Ishikawa (cell line): ENCODE measurements around the gene MAB21L4.

Experiments used
- CEBPB ChIP-seq: IDR thresholded peaks from 2 replicates; pipeline ENCODE4 v1.6.1; 2012
- CREB1 ChIP-seq: IDR thresholded peaks from 2 replicates; pipeline ENCODE4 v1.6.1; 2012; ENCODE audit warnings: low read depth
- EGR1 ChIP-seq: IDR thresholded peaks from 2 replicates; pipeline ENCODE4 v1.6.1; 2012
- EP300 ChIP-seq: IDR thresholded peaks from 2 replicates; pipeline ENCODE4 v1.6.1; 2012; ENCODE audit warnings: borderline replicate concordance
- FOXM1 ChIP-seq: IDR thresholded peaks from 2 replicates; pipeline ENCODE4 v1.6.1; 2012; ENCODE audit warnings: low read depth, borderline replicate concordance
- NFIC ChIP-seq: IDR thresholded peaks from 2 replicates; pipeline ENCODE4 v1.6.1; 2012
- RAD21 ChIP-seq: IDR thresholded peaks from 2 replicates; pipeline ENCODE4 v1.6.1; 2012; ENCODE audit warnings: low read depth
- TAF1 ChIP-seq: IDR thresholded peaks from 2 replicates; pipeline ENCODE4 v1.6.1; 2012; ENCODE audit warnings: low read depth, mild to moderate bottlenecking
- TCF12 ChIP-seq: IDR thresholded peaks from 2 replicates; pipeline ENCODE4 v1.6.1; 2012; ENCODE audit warnings: low read depth
- TEAD4 ChIP-seq: IDR thresholded peaks from 2 replicates; pipeline ENCODE4 v1.6.1; 2012
- YY1 ChIP-seq: IDR thresholded peaks from 2 replicates; pipeline ENCODE4 v1.6.1; 2012; ENCODE audit warnings: low read depth
- ZBTB7A ChIP-seq: IDR thresholded peaks from 2 replicates; pipeline ENCODE4 v1.6.1; 2012; ENCODE audit warnings: low read depth
- TF ChIP-seq, protein P1 (sequence below): IDR thresholded peaks from 2 replicates; pipeline ENCODE4 v1.6.1; 2012
- TF ChIP-seq, protein P2 (sequence below): IDR thresholded peaks from 2 replicates; pipeline ENCODE4 v1.6.1; 2012; ENCODE audit warnings: low read depth, mild to moderate bottlenecking
- TF ChIP-seq, protein P3 (sequence below): IDR thresholded peaks from 2 replicates; pipeline ENCODE4 v1.6.1; 2012

Gene MAB21L4

DNA sequence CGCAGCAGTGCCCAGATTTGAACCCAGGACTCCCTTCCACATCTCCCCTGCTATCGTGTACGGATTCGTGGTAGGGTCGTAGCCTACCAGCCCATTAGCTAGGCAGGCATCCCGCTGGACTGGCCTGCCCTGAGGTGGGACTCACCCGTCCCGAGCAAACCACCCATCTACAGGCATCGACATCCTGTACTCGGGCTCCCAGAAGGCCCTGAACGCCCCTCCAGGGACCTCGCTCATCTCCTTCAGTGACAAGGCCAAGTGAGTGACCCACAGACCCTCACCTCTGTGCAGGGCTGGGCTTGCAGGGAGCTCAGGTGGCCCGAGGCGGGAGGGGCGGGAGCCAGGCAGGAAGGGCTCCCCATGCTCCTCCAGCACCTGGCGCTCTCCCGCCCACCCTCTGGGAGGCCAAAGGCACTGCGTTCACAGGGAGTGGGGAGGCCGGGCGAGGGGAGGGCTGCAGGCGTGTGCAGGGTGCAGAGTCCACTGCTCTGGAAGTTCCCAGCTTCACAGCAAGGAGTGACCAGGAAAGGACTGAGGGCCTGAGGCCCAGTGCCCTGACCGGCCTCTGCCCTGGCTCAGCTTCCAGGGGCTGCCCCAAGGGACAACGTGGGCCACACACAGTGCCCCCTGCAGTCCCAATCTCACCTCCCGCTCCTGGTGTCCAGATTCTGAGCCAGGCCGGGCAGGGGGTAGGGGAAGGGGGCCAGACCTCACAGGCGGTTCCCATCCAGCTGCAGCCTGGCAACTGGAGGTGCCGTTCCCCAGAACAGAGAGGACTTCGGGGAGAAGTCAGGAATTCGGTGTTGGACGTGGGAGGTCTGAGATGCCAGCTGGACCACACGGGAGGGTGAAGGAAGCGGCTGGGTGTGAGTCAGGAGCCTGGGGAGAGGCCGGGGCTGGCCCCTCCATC is 21.9 kb downstream of the MAB21L4 start:
- TF ChIP-seq TAF1 = no peak
- TF ChIP-seq TEAD4 = no peak
- TF ChIP-seq TCF12 = no peak
- no peak for TF ChIP-seq EGR1
- TF ChIP-seq RAD21 = no peak
- TF ChIP-seq, protein P1, sequence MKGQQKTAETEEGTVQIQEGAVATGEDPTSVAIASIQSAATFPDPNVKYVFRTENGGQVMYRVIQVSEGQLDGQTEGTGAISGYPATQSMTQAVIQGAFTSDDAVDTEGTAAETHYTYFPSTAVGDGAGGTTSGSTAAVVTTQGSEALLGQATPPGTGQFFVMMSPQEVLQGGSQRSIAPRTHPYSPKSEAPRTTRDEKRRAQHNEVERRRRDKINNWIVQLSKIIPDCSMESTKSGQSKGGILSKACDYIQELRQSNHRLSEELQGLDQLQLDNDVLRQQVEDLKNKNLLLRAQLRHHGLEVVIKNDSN = no peak
- TF ChIP-seq CREB1 = no peak
- TF ChIP-seq ZBTB7A = no peak
- TF ChIP-seq EP300 = no peak
- no peak for TF ChIP-seq CEBPB
- no peak for TF ChIP-seq FOXM1
- TF ChIP-seq, protein P2, sequence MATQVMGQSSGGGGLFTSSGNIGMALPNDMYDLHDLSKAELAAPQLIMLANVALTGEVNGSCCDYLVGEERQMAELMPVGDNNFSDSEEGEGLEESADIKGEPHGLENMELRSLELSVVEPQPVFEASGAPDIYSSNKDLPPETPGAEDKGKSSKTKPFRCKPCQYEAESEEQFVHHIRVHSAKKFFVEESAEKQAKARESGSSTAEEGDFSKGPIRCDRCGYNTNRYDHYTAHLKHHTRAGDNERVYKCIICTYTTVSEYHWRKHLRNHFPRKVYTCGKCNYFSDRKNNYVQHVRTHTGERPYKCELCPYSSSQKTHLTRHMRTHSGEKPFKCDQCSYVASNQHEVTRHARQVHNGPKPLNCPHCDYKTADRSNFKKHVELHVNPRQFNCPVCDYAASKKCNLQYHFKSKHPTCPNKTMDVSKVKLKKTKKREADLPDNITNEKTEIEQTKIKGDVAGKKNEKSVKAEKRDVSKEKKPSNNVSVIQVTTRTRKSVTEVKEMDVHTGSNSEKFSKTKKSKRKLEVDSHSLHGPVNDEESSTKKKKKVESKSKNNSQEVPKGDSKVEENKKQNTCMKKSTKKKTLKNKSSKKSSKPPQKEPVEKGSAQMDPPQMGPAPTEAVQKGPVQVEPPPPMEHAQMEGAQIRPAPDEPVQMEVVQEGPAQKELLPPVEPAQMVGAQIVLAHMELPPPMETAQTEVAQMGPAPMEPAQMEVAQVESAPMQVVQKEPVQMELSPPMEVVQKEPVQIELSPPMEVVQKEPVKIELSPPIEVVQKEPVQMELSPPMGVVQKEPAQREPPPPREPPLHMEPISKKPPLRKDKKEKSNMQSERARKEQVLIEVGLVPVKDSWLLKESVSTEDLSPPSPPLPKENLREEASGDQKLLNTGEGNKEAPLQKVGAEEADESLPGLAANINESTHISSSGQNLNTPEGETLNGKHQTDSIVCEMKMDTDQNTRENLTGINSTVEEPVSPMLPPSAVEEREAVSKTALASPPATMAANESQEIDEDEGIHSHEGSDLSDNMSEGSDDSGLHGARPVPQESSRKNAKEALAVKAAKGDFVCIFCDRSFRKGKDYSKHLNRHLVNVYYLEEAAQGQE = no peak
- TF ChIP-seq YY1 = no peak

DNA sequence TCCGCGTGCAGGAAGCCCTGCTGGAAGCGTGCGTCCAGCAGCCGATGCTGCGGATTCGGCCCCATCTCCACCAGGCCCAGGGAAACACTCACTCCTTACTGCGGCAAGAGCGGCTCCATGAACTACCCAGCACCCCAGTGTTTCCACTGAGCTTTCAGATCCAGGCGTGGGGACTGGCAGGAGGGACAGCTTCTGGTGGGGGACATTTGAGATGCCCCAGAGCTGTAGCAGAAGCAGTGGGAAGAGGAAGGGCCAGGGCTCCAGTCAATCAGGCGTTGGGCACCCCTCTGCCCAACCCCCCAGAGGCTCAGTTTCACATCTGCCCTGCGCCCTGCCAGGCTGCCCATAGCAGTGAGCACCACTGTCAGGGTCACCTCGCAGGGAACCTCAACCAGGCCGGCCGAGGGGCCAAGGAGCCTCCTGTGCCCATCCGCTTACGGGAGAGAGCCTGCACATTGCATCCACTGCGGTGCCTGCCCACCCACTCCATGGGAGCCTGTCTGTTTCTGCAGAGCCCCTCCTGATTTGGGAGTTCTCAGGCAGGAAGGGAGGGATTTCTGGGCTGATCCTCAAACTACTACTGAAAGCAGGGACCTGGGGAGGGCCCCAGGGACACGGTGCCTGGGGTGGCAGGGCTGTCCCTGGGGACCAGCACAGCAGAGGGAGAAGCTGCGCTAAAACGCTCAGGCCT is 22.7 kb downstream of the MAB21L4 start:
- TF ChIP-seq EGR1 (no peak), ZBTB7A (no peak), CREB1 (no peak), EP300 (no peak), NFIC (no peak), YY1 (no peak), TEAD4 (no peak), RAD21 (no peak), TAF1 (no peak), CEBPB (no peak), TCF12 (no peak), FOXM1 (no peak)
- TF ChIP-seq, protein P1 = no peak
- TF ChIP-seq, protein P2 = no peak
- TF ChIP-seq, protein P3, sequence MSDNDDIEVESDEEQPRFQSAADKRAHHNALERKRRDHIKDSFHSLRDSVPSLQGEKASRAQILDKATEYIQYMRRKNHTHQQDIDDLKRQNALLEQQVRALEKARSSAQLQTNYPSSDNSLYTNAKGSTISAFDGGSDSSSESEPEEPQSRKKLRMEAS = no peak

DNA sequence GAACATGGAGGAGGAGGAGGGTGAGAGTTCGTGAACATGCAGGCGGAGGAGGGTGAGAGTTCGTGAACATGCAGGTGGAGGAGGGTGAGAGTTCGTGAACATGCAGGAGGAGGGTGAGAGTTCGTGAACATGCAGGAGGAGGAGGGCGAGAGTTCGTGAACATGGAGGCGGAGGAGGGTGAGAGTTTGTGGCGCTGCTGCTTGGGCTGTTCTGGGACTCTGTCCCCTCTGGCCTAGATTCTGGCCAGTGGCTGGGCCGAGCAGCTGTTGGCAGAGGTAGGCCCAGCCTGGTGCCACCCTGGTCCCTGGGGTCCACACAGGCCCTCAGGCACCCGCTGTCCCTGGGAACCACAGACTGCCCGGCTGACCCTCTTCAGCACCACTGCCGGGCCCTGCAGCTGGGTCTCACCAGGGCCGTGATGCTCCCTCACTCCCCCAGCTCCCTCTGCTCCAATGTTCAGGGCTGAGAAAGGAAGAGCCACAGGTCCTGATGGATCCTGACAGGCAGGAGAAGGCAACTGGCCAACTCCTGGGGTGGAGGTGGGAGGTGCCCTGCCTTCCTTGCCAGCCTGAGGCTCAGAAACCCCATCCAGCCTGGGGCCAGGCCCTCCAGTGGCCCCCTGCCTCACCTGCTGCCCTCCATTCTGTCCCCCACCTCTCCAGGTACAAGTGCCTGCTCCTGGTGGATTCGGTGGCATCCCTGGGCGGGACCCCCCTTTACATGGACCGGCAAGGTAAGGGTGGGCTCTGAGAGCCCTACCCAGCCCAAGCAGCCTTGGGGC is 23.4 kb downstream of the MAB21L4 start:
- TF ChIP-seq ZBTB7A (no peak), TCF12 (no peak), EGR1 (no peak), YY1 (no peak), TEAD4 (no peak), CEBPB (no peak), CREB1 (no peak), NFIC (no peak), TAF1 (no peak), RAD21 (no peak), EP300 (no peak)
- TF ChIP-seq, protein P1 = no peak
- TF ChIP-seq, protein P2 = no peak
- TF ChIP-seq, protein P3 = no peak
